ENCODE results near the gene KIAA1328.
"Not testable (repeated sequence)": the region's sequence is repeated elsewhere in the genome, so short reads cannot be mapped to it uniquely, and the experiment has no call there.

The KIAA1328 gene

DNA sequence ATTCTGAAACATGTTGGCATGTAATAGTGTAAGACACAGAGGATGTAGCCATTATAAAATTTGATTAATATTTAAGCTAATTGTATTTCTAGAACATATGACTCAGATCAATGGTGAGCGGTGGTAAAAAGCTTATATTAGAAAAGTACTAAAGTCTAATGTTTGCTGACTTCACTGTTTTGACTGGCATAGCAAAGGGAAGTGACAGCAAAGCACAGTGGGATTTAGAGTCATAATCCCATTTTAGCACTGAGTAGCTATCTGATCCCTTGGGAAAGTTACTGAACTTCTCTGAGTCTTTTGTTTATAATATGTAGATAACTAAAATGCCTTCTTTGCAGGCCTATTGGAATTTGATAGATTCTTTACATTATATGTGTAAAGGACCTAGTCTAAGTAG lies 60.4 kb downstream of the KIAA1328 start:
- no peak for DNase-seq

DNA sequence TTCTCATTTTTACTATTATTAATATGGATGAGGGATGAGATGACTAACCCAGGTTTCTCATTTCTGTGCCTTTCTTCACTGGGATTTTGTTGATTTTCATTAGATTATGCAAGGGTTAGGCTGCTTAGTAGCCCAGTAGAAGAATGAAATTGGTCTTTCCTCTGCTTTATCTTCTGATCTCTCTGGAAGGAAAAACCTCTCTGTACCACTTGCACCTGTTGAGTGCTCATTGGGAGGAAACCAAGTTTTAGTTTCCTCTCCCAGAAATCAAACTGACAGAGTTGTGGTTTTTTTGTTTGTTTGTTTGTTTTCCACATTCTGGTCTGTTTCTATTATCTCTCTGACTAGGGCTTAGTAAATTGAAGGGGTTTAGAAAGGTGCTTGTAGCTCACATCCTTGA lies 60.8 kb downstream of the KIAA1328 start:
- DNase-seq, result no peak

DNA sequence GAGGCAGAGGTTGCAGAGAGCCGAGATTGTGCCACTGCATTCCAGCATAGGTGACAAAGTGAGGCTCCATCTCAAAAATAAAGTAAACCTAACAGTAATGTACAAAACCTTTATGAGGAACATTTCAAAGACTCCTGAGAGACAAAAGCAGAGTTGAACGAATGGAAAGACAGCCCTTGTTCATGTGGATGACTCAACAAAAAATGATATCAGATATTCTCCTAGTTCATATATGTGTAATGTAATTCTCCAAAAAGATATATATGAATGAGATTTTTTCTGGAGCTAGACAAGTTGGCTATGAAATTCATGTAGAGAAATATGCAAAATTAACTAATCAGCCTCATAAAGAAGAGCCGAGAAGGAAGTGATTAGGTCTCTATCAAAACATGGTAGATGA lies 61.7 kb downstream of the KIAA1328 start:
- no peak for DNase-seq

- no peak for DNase-seq
These were observed 64.3 kb downstream of the KIAA1328 start for GRCh38 chr18:36893227-36893626.

- no peak for DNase-seq
These were observed 66.7 kb downstream of the KIAA1328 start for GRCh38 chr18:36895606-36896005.

DNA sequence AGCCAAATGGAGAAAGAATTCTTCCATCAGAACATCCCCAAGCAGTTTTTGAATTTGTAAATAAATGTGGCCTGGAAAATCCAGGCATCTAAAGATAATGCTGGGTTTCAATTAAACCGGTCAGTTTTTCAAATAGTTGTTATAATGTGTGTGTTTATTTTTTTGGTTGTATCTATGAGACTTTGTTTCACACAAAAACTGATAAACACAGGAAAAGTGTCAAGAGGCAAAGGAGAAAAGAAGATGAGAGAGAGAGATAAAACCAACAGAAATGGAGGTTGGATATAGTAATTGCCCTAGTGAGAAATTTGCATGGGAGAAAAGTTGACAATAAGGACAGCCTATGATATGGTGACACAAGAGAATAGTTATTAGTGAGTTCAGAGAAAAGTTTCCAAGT lies 68.3 kb downstream of the KIAA1328 start:
- DNase-seq, result no peak

- no peak for DNase-seq
These were observed 70.4 kb downstream of the KIAA1328 start for GRCh38 chr18:36899289-36899688.

DNA sequence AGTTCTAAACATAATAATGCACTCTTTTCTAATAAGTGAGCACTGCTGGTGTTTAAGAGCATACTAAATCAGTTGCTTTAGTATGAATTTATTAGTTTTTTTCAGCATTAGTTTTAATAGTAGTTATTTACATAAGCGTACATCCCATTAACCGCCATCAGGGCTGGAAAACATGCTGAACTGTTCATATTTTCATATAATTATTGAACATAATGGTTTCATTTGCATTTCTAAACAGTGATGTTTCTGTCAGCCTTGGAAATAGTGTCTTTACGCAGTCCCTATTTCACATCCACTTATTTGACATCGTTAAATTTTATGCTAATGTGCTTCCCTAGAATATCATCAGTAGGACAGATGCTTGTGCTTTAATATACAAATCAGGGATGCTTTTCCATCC lies 71.5 kb downstream of the KIAA1328 start:
- DNase-seq, result no peak

DNA sequence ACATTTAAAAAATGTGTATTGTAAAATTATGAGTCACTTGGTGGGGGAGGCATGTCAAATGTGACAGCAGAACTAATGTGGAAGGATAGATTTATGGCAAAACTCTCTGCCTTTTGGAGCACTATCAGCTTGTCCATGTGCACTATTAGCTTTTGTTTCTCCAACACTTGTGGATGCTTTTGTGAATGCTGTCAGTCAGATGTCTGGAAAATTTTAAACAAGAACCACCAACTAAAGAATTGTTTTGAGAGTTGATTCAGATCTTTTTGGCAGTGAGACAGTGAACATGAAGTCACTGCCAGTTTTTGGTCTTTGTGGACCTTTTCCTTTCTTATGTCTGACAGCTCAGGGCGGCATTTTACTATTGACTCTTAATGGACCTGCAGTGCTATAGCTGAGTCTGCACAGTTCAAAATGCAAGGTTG lies 72.4 kb downstream of the KIAA1328 start:
- no peak for DNase-seq

GRCh38 chr18:36903215-36903928 lies 74.4 kb downstream of the KIAA1328 start:
- no peak for DNase-seq

DNA sequence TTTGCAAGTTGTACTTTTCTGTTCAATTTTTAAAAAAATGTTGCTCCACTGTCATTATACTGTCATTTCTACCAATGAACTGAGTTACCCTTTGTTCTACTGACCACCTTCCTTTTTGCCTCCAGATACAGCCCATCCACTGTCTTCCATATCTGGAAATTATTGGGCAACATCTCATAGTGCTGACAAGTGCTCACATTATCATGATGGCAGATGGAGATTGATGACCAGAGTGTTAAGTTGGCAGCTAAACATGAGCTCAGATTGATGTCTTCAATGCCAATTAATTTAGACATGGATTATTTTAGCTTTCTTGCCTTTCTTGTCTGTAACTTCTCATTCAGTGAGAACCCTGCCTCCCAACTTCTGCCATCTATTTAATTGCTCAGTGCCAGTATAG lies 76.6 kb downstream of the KIAA1328 start:
- no peak for DNase-seq

DNA sequence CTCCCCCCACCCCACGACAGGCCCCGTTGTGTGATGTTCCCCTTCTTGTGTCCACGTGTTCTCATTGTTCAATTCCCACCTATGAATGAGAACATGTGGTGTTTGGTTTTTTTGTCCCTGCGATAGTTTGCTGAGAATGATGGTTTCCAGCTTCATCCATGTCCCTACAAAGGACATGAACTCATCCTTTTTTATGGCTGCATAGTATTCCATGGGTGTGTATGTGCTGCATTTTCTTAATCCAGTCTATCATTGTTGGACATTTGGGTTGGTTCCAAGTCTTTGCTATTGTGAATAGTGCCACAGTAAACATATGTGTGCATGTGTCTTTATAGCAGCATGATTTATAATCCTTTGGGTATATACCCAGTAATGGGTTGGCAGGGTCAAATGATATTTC lies 80.4 kb downstream of the KIAA1328 start:
- not testable (repeated sequence) for DNase-seq

DNA sequence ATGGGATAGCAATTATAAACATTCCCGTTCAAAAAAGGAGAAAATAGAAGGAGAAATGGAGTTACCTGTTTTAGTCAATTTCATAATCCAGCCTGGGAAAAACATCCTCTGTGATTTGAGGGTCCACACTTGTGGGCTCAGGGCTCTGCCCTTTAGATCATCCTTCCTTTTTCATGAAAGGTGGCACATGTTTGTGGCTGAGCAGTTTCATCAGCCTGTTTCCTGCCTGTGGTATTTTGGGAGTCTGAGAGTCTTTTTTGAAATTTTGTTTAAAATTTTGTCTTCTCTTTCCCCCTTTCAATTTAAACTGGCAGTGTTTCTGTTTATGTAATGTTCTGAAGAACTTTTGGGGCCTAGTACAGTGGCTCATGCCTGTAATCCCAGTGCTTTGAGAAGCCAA lies 84.0 kb downstream of the KIAA1328 start:
- DNase-seq, result no peak

- no peak for DNase-seq
These were observed 89.0 kb downstream of the KIAA1328 start for GRCh38 chr18:36917907-36918306.

- no peak for DNase-seq
These were observed 100.7 kb downstream of the KIAA1328 start for GRCh38 chr18:36929601-36930000.

DNA sequence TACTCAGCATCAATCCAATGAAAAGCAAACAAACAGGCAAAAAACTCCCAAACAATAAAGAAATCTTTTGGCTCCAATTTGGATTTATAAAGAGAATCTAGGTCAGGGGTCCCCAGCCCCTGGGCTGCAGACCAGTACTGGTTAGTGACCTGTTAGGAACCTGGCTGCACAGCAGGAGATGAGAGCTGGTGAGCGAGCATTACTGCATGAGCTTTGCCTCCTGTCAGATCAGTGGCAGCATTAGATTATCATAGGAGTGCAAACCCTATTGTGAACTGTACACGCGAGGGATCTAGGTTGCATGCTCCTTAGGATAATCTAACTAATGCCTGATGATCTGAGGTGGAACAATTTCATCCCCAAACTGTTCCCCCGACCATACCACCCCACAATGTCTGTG lies 102.2 kb downstream of the KIAA1328 start:
- no peak for DNase-seq

DNA sequence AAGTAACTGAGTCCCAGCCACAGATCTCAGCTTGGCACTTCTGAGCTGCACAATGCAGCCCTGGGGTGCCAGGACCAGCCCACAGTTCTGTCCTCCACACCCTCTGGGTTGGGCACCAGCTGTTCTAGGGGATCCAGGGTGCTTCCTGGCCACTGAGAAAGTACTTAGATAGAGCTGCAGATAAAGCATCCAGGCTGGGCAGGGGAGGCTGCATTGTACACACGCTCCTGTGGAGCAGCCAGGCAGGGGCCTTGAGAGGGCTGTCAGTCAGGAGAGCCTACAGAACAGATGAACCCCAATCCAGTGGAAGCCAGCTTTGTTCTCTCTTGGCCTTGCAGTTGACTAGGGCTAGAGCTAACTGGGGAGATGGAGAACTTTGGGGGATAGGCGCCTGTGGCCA lies 104.6 kb downstream of the KIAA1328 start:
- no peak for DNase-seq

- no peak for DNase-seq
These were observed 106.0 kb downstream of the KIAA1328 start for GRCh38 chr18:36934884-36935283.

DNA sequence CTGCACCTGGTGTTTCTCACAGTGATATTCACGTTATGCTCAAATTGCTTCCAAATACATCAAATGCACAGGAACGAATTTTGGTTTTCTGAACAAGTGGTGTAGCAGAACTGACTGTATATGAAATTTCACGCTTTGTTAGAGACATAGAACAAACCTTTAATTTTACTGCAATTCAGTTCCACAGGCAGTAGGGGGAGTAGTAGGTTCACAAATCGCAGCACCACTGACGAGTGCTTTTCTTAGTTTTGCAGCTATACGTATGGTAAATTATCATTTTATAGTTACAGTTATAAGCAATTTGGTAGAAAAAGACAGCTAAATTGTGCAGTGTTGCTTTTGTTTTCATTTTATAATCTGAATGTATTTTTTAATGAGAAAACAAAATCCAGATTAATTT lies 113.3 kb downstream of the KIAA1328 start:
- peak; percentile 20 for DNase-seq

DNA sequence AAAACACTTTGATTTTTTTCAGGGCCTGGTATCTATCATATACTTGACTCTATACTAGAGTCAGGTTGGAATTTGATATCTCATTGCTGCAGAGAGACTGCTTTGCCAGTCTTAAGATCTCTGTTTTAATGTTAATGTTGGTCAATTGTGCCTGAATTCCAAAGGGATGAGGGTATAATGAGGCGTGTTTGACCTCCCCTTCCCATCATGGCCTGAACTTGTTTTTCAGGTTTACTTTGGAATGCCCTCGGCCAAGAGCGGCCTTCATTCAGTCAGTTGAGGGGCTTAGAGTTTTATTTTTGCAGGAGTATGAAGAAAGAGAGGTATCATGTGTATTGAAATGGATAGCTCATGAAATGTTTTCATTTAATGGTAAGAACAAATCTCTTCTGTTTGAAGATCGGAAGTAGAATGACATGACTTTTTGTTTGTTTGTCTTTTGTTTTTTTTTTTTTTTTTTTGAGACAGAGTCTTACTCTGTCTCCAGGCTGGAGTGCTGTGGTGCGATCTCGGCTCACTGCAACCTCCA lies 119.0 kb downstream of the KIAA1328 start:
- DNase-seq, result no peak

GRCh38 chr18:36950282-36950681 lies 121.4 kb downstream of the KIAA1328 start:
- DNase-seq, result no peak

DNA sequence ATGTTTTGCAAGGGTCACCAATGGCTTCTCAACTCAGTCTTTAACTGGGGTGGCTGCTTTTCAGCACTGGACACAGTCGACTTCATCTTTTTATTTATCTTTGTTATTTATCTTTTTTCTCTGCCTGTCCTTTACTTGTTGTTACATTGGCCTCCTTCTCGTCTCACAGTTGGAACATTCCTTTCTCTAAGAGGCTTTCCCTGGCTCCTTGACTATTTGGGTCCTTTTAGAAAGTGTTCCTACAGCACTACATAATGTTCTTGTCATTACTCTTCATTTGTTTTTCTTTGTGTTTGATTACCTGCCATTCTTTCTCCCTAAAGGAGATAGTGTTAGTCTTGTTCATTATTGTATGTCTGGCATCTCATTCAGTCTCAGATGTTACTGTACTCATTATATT lies 122.0 kb downstream of the KIAA1328 start:
- DNase-seq, result no peak

- DNase-seq, result no peak
These were observed 124.1 kb downstream of the KIAA1328 start for GRCh38 chr18:36953047-36953446.

DNA sequence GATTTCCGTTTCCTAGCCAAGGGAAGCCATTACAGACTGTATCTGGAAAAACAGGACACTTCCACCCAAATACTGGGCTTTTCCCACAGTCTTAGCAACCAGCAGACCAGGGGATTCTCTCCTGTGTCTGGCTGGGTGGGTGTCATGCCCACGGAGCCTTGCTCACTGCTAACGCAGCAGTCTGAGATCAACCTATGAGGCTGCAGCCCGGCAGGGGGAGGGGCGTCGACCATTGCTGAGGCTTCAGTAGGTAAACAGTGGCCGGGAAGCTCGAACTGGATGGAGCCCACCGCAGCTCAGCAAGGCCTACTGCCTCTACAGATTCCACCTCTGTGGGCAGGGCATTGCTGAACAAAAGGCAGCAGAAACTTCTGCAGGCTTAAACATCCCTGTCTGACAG lies 131.1 kb downstream of the KIAA1328 start:
- DNase-seq, result no peak

DNA sequence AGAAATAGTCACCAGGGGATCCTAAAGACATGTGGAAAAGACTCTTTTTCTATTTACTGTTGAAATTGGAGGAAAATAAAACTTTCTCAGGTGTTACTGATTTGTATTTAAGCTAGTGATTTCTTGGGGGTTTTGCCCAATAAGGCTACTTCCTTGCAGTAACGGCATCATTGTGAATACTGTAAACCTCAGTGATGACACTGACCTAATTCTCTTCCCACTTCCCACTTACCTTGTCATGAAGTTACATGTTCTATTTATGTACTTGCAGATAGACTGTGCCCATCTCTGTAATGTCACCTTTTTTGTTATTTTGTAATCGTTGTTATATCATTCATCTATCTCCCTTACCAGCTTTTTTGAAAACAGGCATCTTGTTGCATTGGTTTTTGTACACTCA lies 134.5 kb downstream of the KIAA1328 start:
- DNase-seq, result no peak

Measured in kidney glomerular epithelial cell (primary cell).